ENCODE data around the gene RGS3.

DNA sequence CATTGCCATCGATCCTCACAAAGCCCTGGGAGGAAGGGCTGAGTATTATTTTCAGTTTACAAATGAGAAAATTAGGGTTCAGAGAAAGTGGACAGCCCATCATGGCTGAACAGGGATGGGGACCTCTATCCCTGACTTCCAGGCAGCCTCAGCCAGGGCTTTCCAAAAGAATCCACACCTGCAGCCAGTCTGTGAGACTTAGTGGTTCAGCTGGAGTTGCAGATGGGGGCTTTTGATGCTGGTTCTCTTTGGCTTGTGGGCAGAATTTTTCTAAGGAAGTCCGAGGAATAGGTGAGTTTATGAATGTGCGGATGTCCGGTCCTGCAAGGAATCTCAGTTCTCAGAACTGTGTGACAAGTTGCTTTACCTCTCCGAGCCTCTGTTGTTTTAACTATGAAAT is 138.1 kb downstream of the RGS3 start:
- TF ChIP-seq, protein P1, sequence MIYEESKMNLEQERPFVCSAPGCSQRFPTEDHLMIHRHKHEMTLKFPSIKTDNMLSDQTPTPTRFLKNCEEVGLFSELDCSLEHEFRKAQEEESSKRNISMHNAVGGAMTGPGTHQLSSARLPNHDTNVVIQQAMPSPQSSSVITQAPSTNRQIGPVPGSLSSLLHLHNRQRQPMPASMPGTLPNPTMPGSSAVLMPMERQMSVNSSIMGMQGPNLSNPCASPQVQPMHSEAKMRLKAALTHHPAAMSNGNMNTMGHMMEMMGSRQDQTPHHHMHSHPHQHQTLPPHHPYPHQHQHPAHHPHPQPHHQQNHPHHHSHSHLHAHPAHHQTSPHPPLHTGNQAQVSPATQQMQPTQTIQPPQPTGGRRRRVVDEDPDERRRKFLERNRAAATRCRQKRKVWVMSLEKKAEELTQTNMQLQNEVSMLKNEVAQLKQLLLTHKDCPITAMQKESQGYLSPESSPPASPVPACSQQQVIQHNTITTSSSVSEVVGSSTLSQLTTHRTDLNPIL (CRISPR knock-in tag; IDR thresholded peaks at IDR 0.05; ENCODE audit: low read depth), result no peak
- no peak for TF ChIP-seq ZNF565 (CRISPR knock-in tag; conservative IDR thresholded peaks at IDR 0.05; ENCODE audit: low read depth)
- no peak for TF ChIP-seq ESRRG (CRISPR knock-in tag; IDR thresholded peaks at IDR 0.05)
- no peak for TF ChIP-seq ZNF8 (CRISPR knock-in tag; IDR thresholded peaks at IDR 0.05)
- TF ChIP-seq, protein P2, sequence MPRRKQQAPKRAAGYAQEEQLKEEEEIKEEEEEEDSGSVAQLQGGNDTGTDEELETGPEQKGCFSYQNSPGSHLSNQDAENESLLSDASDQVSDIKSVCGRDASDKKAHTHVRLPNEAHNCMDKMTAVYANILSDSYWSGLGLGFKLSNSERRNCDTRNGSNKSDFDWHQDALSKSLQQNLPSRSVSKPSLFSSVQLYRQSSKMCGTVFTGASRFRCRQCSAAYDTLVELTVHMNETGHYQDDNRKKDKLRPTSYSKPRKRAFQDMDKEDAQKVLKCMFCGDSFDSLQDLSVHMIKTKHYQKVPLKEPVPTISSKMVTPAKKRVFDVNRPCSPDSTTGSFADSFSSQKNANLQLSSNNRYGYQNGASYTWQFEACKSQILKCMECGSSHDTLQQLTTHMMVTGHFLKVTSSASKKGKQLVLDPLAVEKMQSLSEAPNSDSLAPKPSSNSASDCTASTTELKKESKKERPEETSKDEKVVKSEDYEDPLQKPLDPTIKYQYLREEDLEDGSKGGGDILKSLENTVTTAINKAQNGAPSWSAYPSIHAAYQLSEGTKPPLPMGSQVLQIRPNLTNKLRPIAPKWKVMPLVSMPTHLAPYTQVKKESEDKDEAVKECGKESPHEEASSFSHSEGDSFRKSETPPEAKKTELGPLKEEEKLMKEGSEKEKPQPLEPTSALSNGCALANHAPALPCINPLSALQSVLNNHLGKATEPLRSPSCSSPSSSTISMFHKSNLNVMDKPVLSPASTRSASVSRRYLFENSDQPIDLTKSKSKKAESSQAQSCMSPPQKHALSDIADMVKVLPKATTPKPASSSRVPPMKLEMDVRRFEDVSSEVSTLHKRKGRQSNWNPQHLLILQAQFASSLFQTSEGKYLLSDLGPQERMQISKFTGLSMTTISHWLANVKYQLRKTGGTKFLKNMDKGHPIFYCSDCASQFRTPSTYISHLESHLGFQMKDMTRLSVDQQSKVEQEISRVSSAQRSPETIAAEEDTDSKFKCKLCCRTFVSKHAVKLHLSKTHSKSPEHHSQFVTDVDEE (CRISPR knock-in tag; IDR thresholded peaks at IDR 0.05), result no peak
- no peak for TF ChIP-seq CSDC2 (CRISPR knock-in tag; IDR thresholded peaks at IDR 0.05)
